ENCODE data around the gene PROKR2. TPM values are rescaled to one million over a fixed set of nuclear protein-coding genes. Genes with fewer than 3 reads are reported as not detected.

PROKR2 gene
- total and polyA plus RNA-seq, 9 of the 15 experiments (the other 6 are each of a cell fraction or from before 2014, with no cell fraction given), result not detected

- TF ChIP-seq ZNF592 (IDR thresholded peaks at IDR 0.05), result no peak
These were observed 37.1 kb downstream of the PROKR2 start (continued) for GRCh38 chr20:5279661-5280060.

GRCh38 chr20:5272268-5272667, 44.5 kb downstream of the PROKR2 start:
- Histone ChIP-seq H3K36me3 (ENCODE audit: control insufficient read depth, insufficient read depth, low read length) (no peaks in the 10 kb centered on the region), H3K4me1 (replicated peaks in 1 of 2; ENCODE audit: control insufficient read depth in 2 of 2, insufficient read depth in 2 of 2, low read length in 2 of 2) (no peaks in the 10 kb centered on the region), H3K4me2 (ENCODE audit: insufficient read depth, low read length) (no peak overlapping the region), H3K27ac (ENCODE audit: extremely low read depth, low read depth, low read length) (no peak overlapping the region), H3K79me2 (ENCODE audit: control insufficient read depth, insufficient read depth, low read length) (no peaks in the 10 kb centered on the region), H2AFZ (ENCODE audit: low read depth, low read length) (no peak overlapping the region), H4K20me1 (replicated peaks; ENCODE audit: control insufficient read depth, insufficient read depth, low read length) (no peaks in the 10 kb centered on the region), H3K4me3 (no peak overlapping the region), H3K9me1 (ENCODE audit: control insufficient read depth, insufficient read depth, low read length) (no peaks in the 10 kb centered on the region), H3K9ac (ENCODE audit: insufficient read depth in 1 of 2, low read depth in 2 of 2, low read length in 2 of 2) (no peak overlapping the region), H3K27me3 (ENCODE audit: control insufficient read depth in 2 of 2, insufficient read depth in 2 of 2, low read length in 2 of 2) (peaks cover 0 to 15% of the 10 kb centered on the region in 2 experiments; a peak in 4 of 5 replicates), H3K9me3 (replicated peaks; ENCODE audit: control insufficient read depth, insufficient read depth, low read depth, low read length) (no peaks in the 10 kb centered on the region)
- WGBS (ENCODE audit: insufficient coverage, low coverage, missing lambda C conversion rate), result 2% methylated on average over 4 of the region's 4 CpGs
- in situ Hi-C loops (cut with MboI), result no loop called here
- no TSS peak for BruUV-seq (replicated peaks)
- no peak for ATAC-seq
- CTCF ChIA-PET (ENCODE audit: low intra/inter-chr PET ratio), result no interaction called here
- POLR2A ChIA-PET, result no interaction called here
- DNase-seq (ENCODE audit: extremely low read depth in 1 of 4, low spot score in 3 of 4), result no peak
- no peak for FAIRE-seq
- intact Hi-C loops (cut with micrococcal nuclease), result no loop called here
- TF ChIP-seq HNRNPLL (IDR thresholded peaks at IDR 0.05; ENCODE audit: low read depth, low read length, poor library complexity, severe bottlenecking) (no peak), BRD9 (IDR thresholded peaks at IDR 0.05; ENCODE audit: low read depth, partially characterized antibody) (no peak), GTF3C2 (IDR thresholded peaks at IDR 0.05; ENCODE audit: borderline replicate concordance, extremely low read depth, insufficient read length) (no peak), NR1H2 (CRISPR knock-in tag; IDR thresholded peaks at IDR 0.05) (no peak), ZNF217 (CRISPR knock-in tag; IDR thresholded peaks at IDR 0.05) (no peak), SMARCA5 (IDR thresholded peaks at IDR 0.05) (no peak), ZNF592 (IDR thresholded peaks at IDR 0.05) (no peak)
